COLO668 (cell line): ENCODE measurements around the gene ANKS3.

Source experiments
- DNase-seq: peaks from one replicate; lab custom pipeline; 2025; ENCODE audit not compliant: unreplicated experiment; lab: John Stamatoyannopoulos, UW

The ANKS3 gene

DNA sequence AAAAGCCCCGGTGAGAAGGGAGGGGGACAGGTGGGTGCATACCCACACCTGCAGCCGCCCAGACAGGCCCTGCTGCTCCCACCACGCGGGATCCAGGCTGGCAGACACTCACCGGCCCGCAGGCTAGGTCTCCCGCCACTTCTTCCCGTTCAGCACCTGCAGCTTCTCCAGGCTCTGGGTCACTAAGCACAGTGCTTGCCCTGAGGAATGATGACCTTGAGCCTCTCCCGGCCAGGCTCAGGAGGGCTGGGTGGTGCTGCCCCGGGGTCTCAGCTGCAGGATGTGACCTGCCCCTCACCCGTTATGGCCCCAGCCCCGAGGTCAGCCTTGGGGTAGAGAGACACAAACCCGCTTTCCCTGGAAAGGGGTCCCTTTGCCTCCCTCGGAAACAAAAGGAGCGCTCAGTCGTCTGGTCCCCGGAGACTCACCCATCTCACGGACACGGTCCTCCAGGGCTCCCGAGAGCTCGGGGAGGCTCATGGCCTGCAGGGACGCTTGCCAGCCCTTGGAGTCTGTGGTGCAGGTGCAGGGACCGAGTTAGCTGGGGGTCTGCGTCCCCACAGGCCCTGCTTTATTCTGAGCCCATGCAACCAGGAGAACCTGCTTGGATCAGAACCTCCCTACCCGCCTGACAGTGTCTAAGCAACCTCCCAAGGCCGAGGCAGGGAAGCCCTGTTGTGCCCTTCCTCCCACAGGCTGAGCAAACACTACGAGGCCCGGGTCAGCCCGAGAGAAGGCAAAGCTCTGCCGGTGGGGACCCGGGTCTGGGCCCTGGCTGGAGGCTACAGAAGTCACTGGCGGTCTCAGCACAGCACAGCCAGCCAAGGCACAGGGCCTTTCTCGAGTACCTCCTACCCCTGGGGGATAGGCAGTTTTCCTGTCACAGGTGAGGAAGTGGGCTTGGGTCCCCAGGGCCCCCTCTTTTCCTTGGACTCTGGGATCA lies 36.9 kb downstream of the ANKS3 start:
- DNase-seq = peak; percentile 25

DNA sequence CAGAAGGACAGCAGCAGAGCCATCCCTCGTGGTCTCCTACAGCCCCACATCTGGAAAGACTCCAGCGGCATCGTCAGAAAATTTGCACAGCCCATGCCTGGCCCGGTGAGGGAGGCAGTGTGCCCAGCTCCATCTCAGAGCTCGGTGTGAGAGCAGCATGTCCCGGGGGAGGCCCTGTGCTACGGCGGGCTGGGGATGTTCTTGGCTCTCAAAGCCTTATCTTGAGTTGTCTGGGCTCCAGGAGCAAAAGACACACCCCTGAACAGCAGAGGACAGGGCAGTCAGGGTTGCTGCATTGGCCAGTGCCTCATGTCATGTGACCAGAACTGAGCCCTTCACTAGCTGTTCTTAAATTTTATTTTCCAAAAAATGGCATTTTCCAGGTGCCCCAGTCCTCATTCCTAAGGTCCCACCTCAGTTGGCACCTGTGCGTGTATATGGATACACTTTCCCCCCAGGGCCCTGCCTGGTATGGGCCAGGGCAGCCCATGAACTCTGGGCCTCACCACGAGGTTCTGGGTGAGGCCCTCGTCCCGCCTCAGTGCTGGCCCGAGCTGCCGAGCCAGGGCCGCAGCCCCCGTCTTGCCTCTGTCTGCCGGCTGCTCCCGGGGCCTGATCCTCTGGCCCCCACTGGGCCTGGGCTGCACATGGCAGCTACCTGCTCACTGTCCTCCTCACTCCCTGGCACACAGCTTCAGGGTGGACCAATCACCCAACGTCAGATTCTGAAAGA lies 37.7 kb downstream of the ANKS3 start:
- DNase-seq = no peak

DNA sequence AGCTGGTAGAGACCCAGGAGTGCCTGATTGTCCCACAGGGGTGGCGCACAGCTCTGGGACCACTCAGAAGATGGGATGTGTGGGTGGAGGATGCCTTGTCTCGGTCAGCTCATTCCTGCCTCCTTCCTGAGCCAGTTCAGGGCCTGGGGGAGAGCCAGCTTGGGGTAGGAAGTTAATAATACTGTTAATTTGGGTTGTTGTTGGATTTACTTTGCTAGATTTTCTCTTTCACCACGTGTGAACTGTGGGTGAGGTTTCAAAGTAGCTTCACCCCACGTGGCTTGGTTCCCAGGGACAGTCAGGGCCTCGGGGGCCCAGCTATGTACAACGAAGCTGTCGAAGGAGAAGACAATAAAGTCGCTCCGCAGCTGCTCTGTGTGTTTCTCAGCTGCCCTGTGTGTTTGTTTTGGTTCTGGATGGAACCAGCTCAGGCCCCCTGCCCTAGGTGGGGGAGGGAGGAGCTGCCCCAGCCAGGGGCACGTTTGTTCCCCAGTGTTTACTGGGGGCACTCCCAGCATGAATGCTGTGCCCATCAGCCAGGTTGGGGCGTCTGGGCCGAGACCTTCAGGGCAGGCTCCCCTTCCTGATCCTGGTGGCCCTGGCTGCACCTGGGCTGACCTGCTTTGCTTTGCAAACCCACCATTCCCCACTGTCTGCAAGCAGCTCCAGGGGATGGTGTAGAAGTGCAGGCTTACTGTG lies 38.4 kb downstream of the ANKS3 start:
- DNase-seq = peak; percentile 62

DNA sequence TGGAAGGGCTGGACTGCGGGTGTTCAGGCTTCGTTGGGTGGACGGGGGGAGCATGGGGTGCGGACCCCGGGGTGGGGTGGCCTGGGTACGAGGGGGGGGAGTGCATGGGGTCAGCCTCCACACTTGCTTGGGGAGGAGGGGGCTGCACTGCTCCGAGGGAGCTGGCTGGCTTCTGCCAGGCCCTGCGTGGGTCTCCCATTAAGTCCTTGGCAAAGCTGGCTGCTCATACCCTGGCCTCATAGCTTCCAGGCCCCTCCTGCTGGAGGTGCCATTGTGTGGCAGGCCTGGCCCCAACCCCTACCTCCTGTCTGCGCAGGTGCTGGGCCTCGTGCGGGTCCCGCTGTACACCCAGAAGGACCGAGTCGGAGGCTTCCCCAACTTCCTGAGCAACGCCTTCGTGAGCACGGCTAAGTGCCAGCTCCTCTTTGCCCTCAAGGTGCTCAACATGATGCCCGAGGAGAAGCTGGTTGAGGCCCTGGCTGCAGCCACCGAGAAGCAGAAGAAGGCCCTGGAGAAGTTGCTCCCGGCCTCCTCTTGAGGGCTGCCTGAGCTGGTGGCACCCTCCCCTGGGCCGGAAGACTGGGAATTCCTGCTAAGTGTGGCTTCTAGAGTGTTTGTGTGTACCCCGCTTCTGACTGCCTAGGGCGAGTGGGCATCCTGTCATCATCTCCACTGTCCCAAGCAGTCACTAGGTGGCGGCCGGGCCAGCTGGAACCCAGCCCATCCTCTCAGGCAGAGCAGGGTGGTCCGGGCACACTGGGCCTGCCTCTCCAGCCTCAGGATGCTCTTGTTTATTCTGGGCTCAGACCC lies 39.2 kb downstream of the ANKS3 start:
- no peak for DNase-seq

DNA sequence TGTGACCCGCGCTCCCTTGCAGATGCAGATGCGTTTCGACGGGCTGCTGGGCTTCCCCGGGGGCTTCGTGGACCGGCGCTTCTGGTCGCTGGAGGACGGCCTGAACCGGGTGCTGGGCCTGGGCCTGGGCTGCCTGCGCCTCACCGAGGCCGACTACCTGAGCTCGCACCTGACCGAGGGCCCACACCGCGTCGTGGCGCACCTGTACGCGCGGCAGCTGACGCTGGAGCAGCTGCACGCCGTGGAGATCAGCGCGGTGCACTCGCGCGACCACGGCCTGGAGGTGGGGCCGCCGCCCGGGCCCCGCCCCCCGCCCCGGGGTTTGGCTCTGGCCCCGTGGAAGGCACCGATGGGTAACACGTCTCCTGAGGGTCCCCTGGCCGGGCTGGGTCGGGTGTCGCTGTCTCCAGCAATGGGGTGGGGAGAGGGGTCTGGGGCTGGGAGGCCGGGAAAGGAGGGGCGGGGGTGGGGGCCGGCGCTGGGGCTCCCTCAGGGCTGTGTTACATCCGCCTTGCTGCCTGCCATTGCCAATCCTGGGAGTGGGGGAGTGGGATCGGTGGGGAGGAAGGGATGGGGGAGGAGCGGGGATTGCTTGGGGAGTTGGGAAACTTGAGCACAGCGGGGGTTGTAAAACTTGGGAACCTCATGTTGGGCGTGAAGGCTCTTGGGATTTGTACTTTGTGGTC lies 40.0 kb downstream of the ANKS3 start:
- peak; percentile 75 for DNase-seq

DNA sequence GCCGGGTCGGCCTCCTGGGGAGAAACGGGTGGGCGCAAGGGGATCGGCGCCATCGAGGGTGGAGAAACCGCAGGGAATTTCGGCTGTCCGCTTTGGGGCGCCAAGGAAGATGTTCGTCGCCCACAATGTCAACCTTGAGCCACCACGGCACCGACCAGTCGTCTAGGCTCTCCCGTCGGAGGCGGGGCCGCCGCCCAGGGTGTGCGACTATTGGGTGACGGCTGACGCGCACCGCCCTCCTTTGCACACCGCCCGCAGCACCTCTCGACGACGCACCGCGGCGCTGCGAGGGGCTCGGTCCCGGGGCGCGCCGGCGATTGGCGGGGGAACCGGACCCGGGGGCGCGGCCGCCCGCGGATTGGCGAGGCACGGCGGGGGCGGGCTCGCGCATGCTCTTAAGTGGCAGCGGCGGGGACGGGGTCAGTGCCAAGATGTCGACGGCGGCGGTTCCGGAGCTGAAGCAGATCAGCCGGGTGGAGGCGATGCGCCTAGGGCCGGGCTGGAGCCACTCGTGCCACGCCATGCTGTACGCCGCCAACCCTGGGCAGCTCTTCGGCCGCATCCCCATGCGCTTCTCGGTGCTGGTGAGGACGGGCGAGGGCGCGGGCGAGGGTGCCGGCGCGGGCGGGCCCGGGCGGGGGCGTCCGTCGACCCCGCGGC lies 40.6 kb downstream of the ANKS3 start, which contains the start of gene NUDT16L1:
Gene NUDT16L1 (plus strand): TSS at position 267 of the 660 bp plus-strand sequence. CDS start 165 bp downstream, at position 432.
- peak; percentile 99 for DNase-seq

DNA sequence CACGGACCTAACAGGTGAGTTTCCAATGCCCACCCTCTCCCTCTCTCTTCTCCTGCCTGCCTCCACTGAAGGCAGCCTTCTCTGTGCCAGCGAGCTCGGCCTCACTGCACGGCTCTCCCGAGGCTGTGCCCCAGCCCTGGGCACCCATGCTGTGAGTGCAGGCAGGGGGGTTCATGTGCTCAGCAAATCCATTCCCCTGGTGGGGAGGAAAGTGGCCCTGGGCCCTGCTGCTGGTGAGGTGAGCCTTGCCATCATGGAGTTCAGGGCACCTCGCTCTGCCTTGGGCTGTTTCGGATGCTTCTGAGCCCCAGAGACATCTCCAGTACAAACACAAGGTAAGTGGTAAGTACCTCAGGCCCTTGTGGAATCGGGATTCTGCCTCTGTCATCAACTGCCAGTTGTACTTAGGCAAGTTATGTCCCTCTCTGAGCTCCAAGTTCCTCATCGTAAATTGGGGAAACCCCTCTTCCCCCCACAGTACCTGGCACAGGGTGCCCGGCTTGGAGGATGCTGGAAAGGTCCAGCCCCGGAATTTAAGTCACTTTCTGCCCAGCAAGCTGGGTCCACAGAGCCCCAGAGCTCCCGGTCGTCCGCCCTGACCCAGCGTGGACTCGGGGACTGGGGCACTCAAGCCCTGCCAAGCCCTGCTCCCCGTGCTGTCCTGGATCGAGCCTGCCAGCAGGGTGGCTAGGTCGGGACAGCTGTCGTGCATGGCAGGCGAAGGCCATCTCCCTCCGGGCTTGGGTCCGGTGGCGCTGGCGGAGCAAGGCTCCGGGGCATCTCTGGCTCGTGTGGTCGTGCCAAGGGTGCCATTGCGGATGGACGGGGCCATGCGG lies 41.4 kb downstream of the ANKS3 start:
- DNase-seq = no peak

DNA sequence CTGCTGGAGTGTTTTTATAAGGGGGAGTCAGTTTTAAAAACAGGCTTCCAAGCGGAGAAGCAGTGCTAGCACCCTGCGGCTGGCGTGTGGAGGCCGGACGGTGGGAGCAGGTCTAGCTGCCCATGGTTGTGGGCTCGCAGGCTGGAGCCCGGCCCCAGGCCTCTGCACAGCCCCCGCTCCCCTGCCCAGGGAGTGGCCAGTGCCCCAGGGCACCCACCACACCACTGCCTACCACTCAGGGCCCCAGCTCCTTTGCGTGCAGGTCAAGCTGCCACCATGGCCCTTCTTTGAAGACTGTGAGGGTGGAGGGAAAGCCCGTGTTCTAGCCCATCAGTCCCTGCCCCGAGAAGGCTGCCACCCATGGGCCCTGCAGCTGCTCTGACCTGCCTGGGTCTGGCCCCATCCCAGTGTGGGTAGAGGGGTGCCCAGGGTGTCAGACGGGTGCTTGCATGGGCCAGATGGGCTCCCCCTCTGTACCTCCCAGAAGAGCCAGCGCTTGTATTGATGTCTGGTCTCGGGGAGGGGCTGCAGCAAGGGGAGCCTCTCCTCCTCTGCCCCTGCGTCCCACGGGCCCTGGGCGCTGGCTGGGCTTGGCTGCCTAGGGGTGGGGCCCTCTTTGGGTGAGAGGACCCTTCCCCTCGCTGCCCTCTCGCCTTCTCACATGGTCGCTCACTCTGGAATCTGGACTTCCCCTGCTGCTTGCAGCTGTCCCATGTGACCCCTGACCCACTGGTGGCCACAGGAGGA lies 42.2 kb downstream of the ANKS3 start:
- no peak for DNase-seq

DNA sequence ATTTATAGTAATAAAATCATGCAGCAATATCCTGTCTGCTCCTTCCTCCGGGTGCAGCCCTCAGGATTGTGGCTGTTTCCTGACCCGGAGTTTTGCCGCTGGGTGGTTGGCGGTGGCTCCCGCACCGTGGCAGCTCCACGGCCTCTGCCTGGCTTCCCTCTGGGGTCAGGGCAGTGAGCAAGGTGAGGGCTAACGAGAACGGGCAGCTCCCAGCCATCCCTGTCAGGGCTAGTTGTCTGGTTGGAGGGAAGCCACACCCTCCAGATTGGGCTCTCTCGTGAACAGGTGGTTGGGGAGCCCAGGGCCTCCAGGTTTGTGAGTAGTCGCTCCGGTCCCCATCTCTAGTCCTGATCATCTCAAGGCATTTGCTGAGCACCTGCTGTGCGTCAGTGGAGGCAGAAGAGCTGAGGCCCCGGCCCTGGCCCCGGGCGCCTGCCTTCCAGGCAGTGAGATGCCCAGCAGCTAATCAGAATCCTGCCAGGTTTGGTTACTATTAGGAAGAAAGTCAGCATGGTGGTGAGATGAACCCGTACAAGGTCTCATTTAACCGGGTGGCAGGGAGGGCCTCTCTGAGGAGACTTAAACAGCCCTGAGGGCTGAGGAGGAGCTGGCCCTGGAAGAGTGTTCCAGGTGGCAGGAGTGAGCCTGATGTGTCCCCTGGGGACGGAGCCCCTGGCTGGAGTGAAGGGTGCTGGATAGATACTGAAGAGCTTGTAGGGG lies 43.0 kb downstream of the ANKS3 start:
- DNase-seq = no peak

DNA sequence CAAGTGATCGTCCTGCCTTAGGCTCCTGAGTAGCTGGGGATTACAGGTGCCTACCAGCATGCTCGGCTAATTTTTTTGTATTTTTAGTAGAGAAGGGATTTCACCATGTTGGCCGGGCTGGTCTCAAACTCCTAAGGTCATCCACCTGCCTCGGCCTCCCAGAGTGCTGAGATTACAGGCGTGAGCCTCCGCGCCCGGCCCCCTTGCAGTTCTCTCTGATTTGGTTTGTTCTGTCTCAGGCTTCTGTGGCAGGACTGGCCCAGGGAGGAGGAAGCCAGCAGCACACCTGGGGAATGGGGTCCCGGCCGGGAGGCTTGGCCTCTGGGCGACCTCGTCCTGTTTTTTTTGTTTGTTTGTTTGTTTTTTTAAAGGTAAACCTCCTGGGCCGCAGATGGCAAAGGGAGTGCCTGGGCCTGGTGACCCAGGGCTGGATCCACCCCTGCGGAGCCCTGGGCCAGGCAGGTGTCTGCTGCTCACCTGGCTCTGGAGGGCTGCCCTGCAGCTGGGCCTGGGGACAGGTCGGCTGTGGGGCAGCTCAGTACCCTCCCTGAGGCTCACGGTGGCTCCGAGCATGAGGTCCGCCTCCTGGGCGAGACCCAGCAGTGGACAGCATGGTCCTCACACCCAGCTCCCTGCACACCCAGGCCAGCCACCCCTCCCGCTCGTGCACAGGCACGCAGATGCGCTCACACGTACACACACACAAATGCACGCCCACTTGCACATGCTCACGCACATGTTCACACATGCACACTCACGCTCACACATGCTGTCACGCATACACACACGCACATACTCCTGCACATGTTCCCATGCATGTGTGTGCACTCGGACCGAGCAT lies 44.0 kb downstream of the ANKS3 start:
- no peak for DNase-seq

DNA sequence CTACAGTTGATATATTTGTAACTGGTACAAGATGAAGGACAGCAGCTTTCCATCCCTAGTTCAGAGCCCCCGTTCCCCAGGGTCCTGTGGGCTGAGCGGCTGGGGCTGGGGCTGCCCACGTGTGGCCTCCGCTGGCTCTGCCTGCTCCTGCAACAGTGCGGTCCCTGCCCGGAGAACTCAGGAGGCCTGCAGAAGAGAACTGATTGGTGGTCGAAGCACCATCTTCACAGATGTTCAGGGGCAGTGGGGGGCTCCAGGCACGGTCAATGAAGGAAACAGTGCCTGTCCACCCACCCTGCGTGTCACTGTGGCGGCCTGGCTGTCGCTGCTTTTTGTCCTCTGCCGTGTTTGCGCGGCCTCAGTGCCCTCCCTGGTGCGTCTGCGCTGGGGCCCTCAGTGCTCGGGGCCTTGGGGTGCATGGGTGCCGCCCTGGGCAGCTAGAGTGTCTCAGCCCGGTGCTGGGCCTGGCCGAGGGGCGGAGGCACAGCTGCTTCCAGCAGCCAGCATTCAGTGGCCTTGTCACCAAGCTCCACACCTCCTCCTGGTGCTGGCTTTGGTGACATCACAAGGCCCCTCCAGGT lies 44.9 kb downstream of the ANKS3 start:
- no peak for DNase-seq

DNA sequence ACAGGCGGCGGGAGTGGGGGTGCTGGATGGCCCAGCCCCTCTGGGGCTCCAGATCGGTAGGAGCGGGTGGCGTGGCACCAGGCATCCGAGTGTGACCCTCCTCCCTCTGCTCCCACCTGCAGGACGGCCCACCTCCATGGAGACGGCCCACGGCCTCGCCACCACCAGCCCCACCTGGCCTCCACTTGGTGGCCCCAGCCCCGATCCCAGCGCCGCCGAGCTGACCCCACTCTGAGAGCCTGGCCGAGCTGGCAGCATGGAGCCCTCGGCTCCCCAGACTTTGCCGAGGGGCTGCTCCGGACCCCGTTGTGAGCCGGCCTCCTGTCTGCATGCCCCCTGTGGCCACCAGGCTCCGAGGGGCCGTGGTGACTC lies 45.4 kb downstream of the ANKS3 start:
- DNase-seq = no peak

DNA sequence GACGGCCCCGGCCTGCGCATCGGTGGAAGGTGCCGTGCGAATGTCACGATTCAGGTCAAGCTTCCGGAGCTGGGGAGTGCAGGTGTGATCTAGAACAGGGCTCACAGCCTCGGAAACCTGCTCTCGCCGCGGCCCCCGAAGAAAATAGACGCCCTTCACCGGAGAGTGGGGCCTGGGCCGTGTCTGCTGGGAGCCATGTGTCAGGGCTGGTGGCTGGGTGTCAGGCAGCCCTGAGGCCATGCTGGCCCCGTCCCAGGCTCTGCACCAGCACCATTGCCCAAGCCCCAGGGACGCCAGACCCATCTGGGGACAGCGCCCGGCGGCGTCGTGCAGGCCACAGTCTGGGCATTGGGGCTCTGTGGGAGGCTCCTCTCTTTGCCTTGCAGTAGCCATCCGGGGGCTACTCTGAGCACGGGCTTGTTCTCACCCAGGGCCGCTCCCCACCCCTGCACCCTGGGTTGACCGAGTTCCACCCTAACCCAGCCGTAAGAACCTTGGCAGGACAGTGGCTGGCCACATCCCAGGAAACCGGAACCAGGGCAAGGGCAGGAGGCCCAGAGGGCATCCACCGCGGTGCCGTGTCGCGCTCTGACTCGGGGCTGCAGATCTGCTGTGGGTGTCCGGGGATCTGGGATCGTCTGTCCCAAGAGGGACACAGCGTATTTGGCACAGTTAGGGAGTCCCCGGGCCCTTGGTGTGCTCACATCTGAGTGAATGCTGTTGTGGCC lies 46.0 kb downstream of the ANKS3 start:
- DNase-seq = no peak

DNA sequence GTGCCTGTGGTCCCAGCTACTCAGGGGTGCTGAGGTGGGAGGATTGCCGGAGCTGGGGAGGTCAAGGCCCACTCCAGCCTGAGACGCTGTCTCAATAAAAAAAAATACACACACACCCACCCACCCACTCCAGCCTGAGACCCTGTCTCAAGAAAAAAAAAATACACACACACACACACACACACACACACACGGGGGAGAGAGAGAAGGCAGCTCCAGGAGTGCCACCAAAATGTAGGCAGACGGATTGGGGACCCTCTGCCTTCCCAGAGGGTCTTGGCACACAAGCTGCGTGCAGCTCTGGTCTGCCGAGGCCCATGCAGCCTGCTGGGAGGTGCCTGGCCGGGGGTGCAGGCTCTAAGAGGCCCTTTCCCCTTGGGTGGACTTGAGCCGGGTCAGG lies 46.7 kb downstream of the ANKS3 start:
- DNase-seq = no peak

DNA sequence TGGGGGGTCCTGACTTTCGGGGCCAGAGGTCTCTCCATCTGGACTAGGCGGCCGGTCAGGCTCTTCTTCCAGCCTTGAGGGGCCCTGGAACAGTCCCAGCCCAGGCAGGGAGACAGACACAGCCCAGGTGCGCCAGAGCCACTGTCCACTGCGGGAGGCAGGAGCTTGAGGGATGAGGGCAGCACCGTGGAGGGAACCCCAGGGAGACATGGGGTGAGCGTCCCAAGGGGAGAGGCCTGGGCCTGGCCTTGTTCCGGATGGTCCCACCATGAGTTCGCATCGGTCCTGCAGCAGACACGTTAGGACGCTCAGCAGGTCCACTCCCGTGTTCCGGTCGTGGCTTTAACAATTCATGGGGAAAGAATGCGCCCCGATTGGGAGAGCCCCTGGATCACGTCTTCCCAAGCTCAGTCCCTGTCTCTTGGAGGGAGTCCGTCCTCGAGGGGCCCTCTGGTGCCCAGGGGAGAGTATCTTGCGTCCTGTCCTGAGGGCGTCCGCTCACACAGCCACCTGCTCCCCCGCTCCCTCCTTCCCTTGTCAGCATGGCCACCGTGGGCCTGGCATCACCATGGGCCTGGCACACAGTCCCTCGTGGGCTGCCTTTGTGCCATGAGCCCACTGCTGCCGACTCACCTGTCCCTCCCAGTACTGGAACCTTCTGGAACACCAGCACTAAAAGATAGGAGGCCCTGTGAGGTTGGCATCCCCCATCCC lies 47.4 kb downstream of the ANKS3 start:
- DNase-seq = no peak
